CD14-positive monocyte (primary cell): ENCODE measurements around the gene CTNNA3. TPM values are rescaled to one million over a fixed set of nuclear protein-coding genes. Genes with fewer than 3 reads are reported as not detected.

Experiments used
- DNase-seq, 3 donors: peaks; one replicate each; pipeline ENCODE4 v3.0.0-alpha.2; 2011 to 2022
- H2AFZ ChIP-seq: 2 replicates; pipeline ENCODE4 v1.6.0; 2012; ENCODE audit warnings: mild to moderate bottlenecking, low read depth, low read length, inconsistent platforms; ENCODE audit not compliant: insufficient read depth, poor library complexity, severe bottlenecking
- H3K27ac ChIP-seq, 2 donors: 1 replicate in 1 of 2; 2 replicates in 1 of 2; pipeline ENCODE4 v1.5.1; 2012 to 2013; ENCODE audit warnings: low read length in 2 of 2, control low read depth in 1 of 2, inconsistent platforms in 1 of 2, low read depth in 1 of 2, mild to moderate bottlenecking in 1 of 2
- H3K27me3 ChIP-seq, 2 donors: one replicate each; pipeline versions ENCODE4 v1.6.0 to v1.6.1; 2011 to 2013; ENCODE audit warnings: low read length in 2 of 2; ENCODE audit not compliant: control insufficient read depth in 2 of 2, insufficient read depth in 2 of 2
- H3K36me3 ChIP-seq, 2 donors: replicated peaks in 1 of 2; 1 replicate in 1 of 2; 2 replicates in 1 of 2; pipeline versions ENCODE4 v1.5.1 to v1.6.1; 2012 to 2013; ENCODE audit warnings: low read length in 2 of 2, control low read depth in 1 of 2, inconsistent platforms in 1 of 2, mild to moderate bottlenecking in 1 of 2; ENCODE audit not compliant: insufficient read depth in 2 of 2, control insufficient read depth in 1 of 2
- H3K4me1 ChIP-seq, 2 donors: 1 replicate in 1 of 2; 2 replicates in 1 of 2; pipeline versions ENCODE4 v1.5.1 to v1.6.1; 2012 to 2013; ENCODE audit warnings: low read length in 2 of 2, control low read depth in 1 of 2, inconsistent platforms in 1 of 2, mild to moderate bottlenecking in 1 of 2, moderate library complexity in 1 of 2; ENCODE audit not compliant: insufficient read depth in 2 of 2, control insufficient read depth in 1 of 2
- H3K4me2 ChIP-seq: replicated peaks from 2 replicates; pipeline ENCODE3; 2012; ENCODE audit warnings: low read length, moderate library complexity, mild to moderate bottlenecking; ENCODE audit not compliant: poor library complexity, severe bottlenecking; ENCODE audit errors: extremely low read depth
- H3K4me3 ChIP-seq, 3 experiments: fragments of 200-600 bp in 1 of 3; sonication (generic) in 1 of 3; replicated peaks in 1 of 3; 1 replicate in 2 of 3; 2 replicates in 1 of 3; pipeline ENCODE4 v1.5.1; 2011 to 2013; ENCODE audit warnings: low read length in 3 of 3, mild to moderate bottlenecking in 3 of 3, control low read depth in 2 of 3, low read depth in 2 of 3, inconsistent platforms in 1 of 3, moderate library complexity in 1 of 3
- H3K79me2 ChIP-seq: 2 replicates; pipeline ENCODE4 v1.6.0; 2012; ENCODE audit warnings: mild to moderate bottlenecking, control low read depth, inconsistent platforms, low read length, moderate library complexity; ENCODE audit not compliant: insufficient read depth
- H3K9ac ChIP-seq: 2 replicates; pipeline ENCODE4 v1.6.0; 2017; ENCODE audit warnings: low read length, mild to moderate bottlenecking; ENCODE audit not compliant: insufficient read depth, poor library complexity, severe bottlenecking
- H3K9me3 ChIP-seq, 2 donors: replicated peaks in 1 of 2; 1 replicate in 1 of 2; 2 replicates in 1 of 2; pipeline versions ENCODE4 v1.5.1 to v1.6.1; 2012 to 2013; ENCODE audit warnings: low read length in 2 of 2, control low read depth in 1 of 2; ENCODE audit not compliant: control insufficient read depth in 1 of 2, insufficient read depth in 1 of 2
- H4K20me1 ChIP-seq: 2 replicates; pipeline ENCODE4 v1.6.0; 2012; ENCODE audit warnings: mild to moderate bottlenecking, low read length, control low read depth, moderate library complexity; ENCODE audit not compliant: insufficient read depth
- H3K27ac Mint-ChIP-seq, 7 donors: one replicate each; pipeline ENCODE4 v1.8.0; 2020; ENCODE audit warnings: mild to moderate bottlenecking in 7 of 7, mixed read lengths in 7 of 7, moderate library complexity in 6 of 7, inconsistent platforms in 2 of 7
- H3K27me3 Mint-ChIP-seq, 3 donors: one replicate each; pipeline ENCODE4 v1.8.0; 2021 to 2022; ENCODE audit warnings: low read depth in 3 of 3, mild to moderate bottlenecking in 3 of 3, mixed read lengths in 3 of 3, moderate library complexity in 3 of 3, inconsistent platforms in 1 of 3
- H3K36me3 Mint-ChIP-seq, 2 donors: one replicate each; pipeline ENCODE4 v1.8.0; 2020; ENCODE audit warnings: mixed read lengths in 2 of 2, inconsistent platforms in 1 of 2, mild to moderate bottlenecking in 1 of 2
- H3K4me1 Mint-ChIP-seq: one replicate; pipeline ENCODE4 v1.8.0; 2020; ENCODE audit warnings: mild to moderate bottlenecking, mixed read lengths
- H3K4me3 Mint-ChIP-seq, 2 donors: one replicate each; pipeline ENCODE4 v1.8.0; 2020; ENCODE audit warnings: mild to moderate bottlenecking in 2 of 2, mixed read lengths in 2 of 2, moderate library complexity in 1 of 2
- H3K9me3 Mint-ChIP-seq, 7 donors: one replicate each; pipeline ENCODE4 v1.8.0; 2020 to 2022; ENCODE audit warnings: mixed read lengths in 7 of 7, mild to moderate bottlenecking in 6 of 7, moderate library complexity in 6 of 7, inconsistent platforms in 2 of 7
- WGBS: methylation state at CpG from one replicate; pipeline ENCODE4 v1.1.5; 2013; ENCODE audit warnings: missing lambda C conversion rate; ENCODE audit not compliant: insufficient coverage; 5-methylcytosine and 5-hydroxymethylcytosine counted together
- intact Hi-C, 2 donors: fragments of 100-400 bp; cut with micrococcal nuclease; formaldehyde crosslinking; loops; one replicate each; pipeline versions ENCODE4 v1.15.0 to v1.15.1; 2023
- polyA plus RNA-seq, 3 donors: library from polyadenylated mRNA; depleted of rRNA in 1 of 3; unstranded in 2 of 3; stranded (reverse) in 1 of 3; fragments of 300-500 nt in 2 of 3; fragments of >200 nt in 1 of 3; fragmentation: Illumina TruSeq in 2 of 3; gene quantifications; 1 replicate in 2 of 3; 2 replicates in 1 of 3; pipeline ENCODE4 v1.2.3, GENCODE V29; 2012 to 2021
- TF ChIP-seq, protein P1 (sequence below): fragments of 200-600 bp; IDR thresholded peaks from one replicate; pipeline ENCODE4 v1.8.0; 2022; ENCODE audit warnings: antibody characterized with exemption, mild to moderate bottlenecking

The CTNNA3 gene
- polyA plus RNA-seq, 3 donors = not detected

DNA sequence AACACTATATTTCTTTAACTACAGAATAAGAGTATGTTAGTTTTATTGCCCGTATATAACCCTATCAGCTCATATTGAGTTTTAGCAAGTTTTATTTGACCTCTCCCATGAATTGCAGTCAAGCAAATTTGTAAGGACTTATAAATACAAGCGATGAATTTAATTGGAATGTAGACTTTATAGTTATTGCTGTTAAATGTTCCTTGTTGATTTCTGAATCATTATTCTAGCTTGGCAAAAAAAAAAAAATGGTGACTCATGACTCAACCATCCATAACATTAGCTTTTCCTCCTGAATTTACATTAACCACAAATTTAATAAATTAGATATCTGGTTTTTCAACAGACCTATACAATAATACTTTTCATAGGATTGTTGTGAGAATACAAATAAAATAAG lies 1104.1 kb downstream of the CTNNA3 start:
- Mint-ChIP-seq H3K36me3 (no peaks in the 10 kb centered on the region), H3K27ac (no peak overlapping the region), H3K4me1 (no peaks in the 10 kb centered on the region), H3K9me3 (peaks cover 0 to 8% (median 6%) of the 10 kb centered on the region in 7 donors), H3K27me3 (no peaks in the 10 kb centered on the region), H3K4me3 (no peak overlapping the region)
- no peaks in the 10 kb centered on the region for H3K4me1 ChIP-seq
- DNase-seq = no peak
- no peak overlapping the region for H3K27ac ChIP-seq
- peaks cover 12 to 14% of the 10 kb centered on the region in 2 donors for H3K9me3 ChIP-seq
- no peaks in the 10 kb centered on the region for H3K79me2 ChIP-seq
- intact Hi-C loops = no loop called here
- no peak overlapping the region for H3K9ac ChIP-seq
- no CpG with 5 or more reads among the region's 2 CpGs for WGBS
- no peaks in the 10 kb centered on the region for H3K36me3 ChIP-seq
- no peak overlapping the region for H2AFZ ChIP-seq
- TF ChIP-seq, protein P1, sequence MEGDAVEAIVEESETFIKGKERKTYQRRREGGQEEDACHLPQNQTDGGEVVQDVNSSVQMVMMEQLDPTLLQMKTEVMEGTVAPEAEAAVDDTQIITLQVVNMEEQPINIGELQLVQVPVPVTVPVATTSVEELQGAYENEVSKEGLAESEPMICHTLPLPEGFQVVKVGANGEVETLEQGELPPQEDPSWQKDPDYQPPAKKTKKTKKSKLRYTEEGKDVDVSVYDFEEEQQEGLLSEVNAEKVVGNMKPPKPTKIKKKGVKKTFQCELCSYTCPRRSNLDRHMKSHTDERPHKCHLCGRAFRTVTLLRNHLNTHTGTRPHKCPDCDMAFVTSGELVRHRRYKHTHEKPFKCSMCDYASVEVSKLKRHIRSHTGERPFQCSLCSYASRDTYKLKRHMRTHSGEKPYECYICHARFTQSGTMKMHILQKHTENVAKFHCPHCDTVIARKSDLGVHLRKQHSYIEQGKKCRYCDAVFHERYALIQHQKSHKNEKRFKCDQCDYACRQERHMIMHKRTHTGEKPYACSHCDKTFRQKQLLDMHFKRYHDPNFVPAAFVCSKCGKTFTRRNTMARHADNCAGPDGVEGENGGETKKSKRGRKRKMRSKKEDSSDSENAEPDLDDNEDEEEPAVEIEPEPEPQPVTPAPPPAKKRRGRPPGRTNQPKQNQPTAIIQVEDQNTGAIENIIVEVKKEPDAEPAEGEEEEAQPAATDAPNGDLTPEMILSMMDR = no peak
- no peak overlapping the region for H3K4me2 ChIP-seq
- H3K4me3 ChIP-seq = no peak overlapping the region
- H4K20me1 ChIP-seq = no peaks in the 10 kb centered on the region
- H3K27me3 ChIP-seq = no peaks in the 10 kb centered on the region

GRCh38 chr10:66587680-66588050 lies 1108.3 kb downstream of the CTNNA3 start:
- Mint-ChIP-seq H3K27ac (no peak overlapping the region), H3K4me1 (no peaks in the 10 kb centered on the region), H3K9me3 (peaks cover 0 to 8% (median 4%) of the 10 kb centered on the region in 7 donors), H3K27me3 (peaks cover 0 to 1% (median 0%) of the 10 kb centered on the region in 3 donors), H3K4me3 (no peak overlapping the region), H3K36me3 (no peaks in the 10 kb centered on the region)
- Histone ChIP-seq H3K27me3 (no peaks in the 10 kb centered on the region), H3K9ac (no peak overlapping the region), H3K4me3 (no peak overlapping the region), H3K9me3 (peaks cover 3 to 6% of the 10 kb centered on the region in 2 donors), H3K79me2 (no peaks in the 10 kb centered on the region), H3K4me2 (no peak overlapping the region), H4K20me1 (no peaks in the 10 kb centered on the region), H3K36me3 (no peaks in the 10 kb centered on the region), H2AFZ (no peak overlapping the region), H3K27ac (no peak overlapping the region), H3K4me1 (no peaks in the 10 kb centered on the region)
- TF ChIP-seq, protein P1 = no peak
- intact Hi-C loops = no loop called here
- no peak for DNase-seq
- 90% methylated on average over 5 of the region's 5 CpGs for WGBS
